Liver (tissue), 9 donors: Measurements from ENCODE around the gene ARHGAP10. TPM values are rescaled to one million over a fixed set of nuclear protein-coding genes. Genes with fewer than 3 reads are reported as not detected.

ENCODE experiments used
- DNase-seq: peaks from one replicate; pipeline ENCODE4 v3.0.0-alpha.2; 2017; ENCODE audit warnings: low spot score
- H3K27ac ChIP-seq, 2 donors: one replicate each; pipeline ENCODE4 v1.7.0; 2013; ENCODE audit warnings: inconsistent platforms in 2 of 2, low read length in 2 of 2, control low read depth in 1 of 2, low read depth in 1 of 2, mild to moderate bottlenecking in 1 of 2
- H3K27me3 ChIP-seq, 4 donors: one replicate each; pipeline versions ENCODE4 v1.6.1 to v1.7.0; 2013; ENCODE audit warnings: low read length in 3 of 4, inconsistent platforms in 1 of 4, mild to moderate bottlenecking in 1 of 4, moderate library complexity in 1 of 4; ENCODE audit not compliant: control insufficient read depth in 4 of 4, insufficient read depth in 4 of 4
- H3K36me3 ChIP-seq, 4 donors: one replicate each; pipeline versions ENCODE4 v1.6.1 to v1.7.0; 2013; ENCODE audit warnings: low read length in 3 of 4, mild to moderate bottlenecking in 3 of 4, low read depth in 1 of 4, moderate library complexity in 1 of 4; ENCODE audit not compliant: control insufficient read depth in 4 of 4, insufficient read depth in 3 of 4
- H3K4me1 ChIP-seq, 4 donors: one replicate each; pipeline versions ENCODE4 v1.6.1 to v1.7.0; 2013; ENCODE audit warnings: low read length in 3 of 4, mild to moderate bottlenecking in 3 of 4, moderate library complexity in 1 of 4; ENCODE audit not compliant: control insufficient read depth in 4 of 4, insufficient read depth in 4 of 4
- H3K4me3 ChIP-seq, 3 donors: one replicate each; pipeline versions ENCODE4 v1.6.1 to v1.7.0; 2013; ENCODE audit warnings: low read length in 3 of 3, control low read depth in 1 of 3, low read depth in 1 of 3, mild to moderate bottlenecking in 1 of 3
- H3K9ac ChIP-seq, 2 donors: one replicate each; pipeline ENCODE4 v1.7.0; 2013; ENCODE audit warnings: low read length in 2 of 2, mild to moderate bottlenecking in 2 of 2, moderate library complexity in 2 of 2, control low read depth in 1 of 2, low read depth in 1 of 2
- H3K9me3 ChIP-seq, 4 donors: one replicate each; pipeline versions ENCODE4 v1.6.1 to v1.7.0; 2013; ENCODE audit warnings: low read length in 3 of 4; ENCODE audit not compliant: control insufficient read depth in 4 of 4
- EGR1 ChIP-seq, 2 donors: IDR thresholded peaks; 2 replicates each; pipeline ENCODE4 v1.6.1; 2016 to 2018; ENCODE audit warnings: antibody characterized with exemption in 2 of 2, low read depth in 2 of 2
- FOXA2 ChIP-seq: IDR thresholded peaks from 2 replicates; pipeline ENCODE4 v1.6.1; 2016; ENCODE audit warnings: antibody characterized with exemption
- GABPA ChIP-seq, 2 donors: IDR thresholded peaks in 1 of 2; conservative IDR thresholded peaks in 1 of 2; 2 replicates each; pipeline ENCODE4 v1.6.1; 2016; ENCODE audit warnings: antibody characterized with exemption in 2 of 2, mild to moderate bottlenecking in 1 of 2, moderate library complexity in 1 of 2
- HNF4A ChIP-seq, 2 donors: conservative IDR thresholded peaks; 2 replicates each; pipeline ENCODE4 v1.6.1; 2016; ENCODE audit warnings: antibody characterized with exemption in 2 of 2, mild to moderate bottlenecking in 2 of 2
- HNF4G ChIP-seq: IDR thresholded peaks from 2 replicates; pipeline ENCODE4 v1.6.1; 2016; ENCODE audit warnings: antibody characterized with exemption
- RXRA ChIP-seq, 2 donors: IDR thresholded peaks; 2 replicates each; pipeline ENCODE4 v1.6.1; 2017 to 2018; ENCODE audit warnings: antibody characterized with exemption in 2 of 2, mild to moderate bottlenecking in 1 of 2
- TAF1 ChIP-seq: conservative IDR thresholded peaks from 2 replicates; pipeline ENCODE4 v1.6.1; 2016; ENCODE audit warnings: antibody characterized with exemption, mild to moderate bottlenecking
- WGBS: extraction: QIAGEN DNeasy Blood & Tissue Kit; methylation state at CpG from one replicate; pipeline ENCODE4 v1.1.7; 2013; 5-methylcytosine and 5-hydroxymethylcytosine counted together
- polyA plus RNA-seq, 2 donors: library from polyadenylated mRNA; stranded (reverse) in 1 of 2; unstranded in 1 of 2; fragments of 200-250 nt in 1 of 2; fragments of >200 nt in 1 of 2; fragmentation: Nextera tagmentation in 1 of 2; extraction: Ambion mirVana in 1 of 2; gene quantifications; one replicate each; pipeline versions ENCODE4 v1.2.1 to v1.2.3, GENCODE V29; 2013 to 2015
- total RNA-seq, 2 donors: library from RNA; depleted of rRNA; stranded (reverse); fragments of >200 nt; gene quantifications; one replicate each; pipeline ENCODE4 v1.2.3, GENCODE V29; 2014
- TF ChIP-seq, protein P1 (sequence below): fragments of 150-350 bp; IDR thresholded peaks from 2 replicates; pipeline ENCODE4 v1.5.1; 2017; ENCODE audit warnings: improper control_type of control experiment, low read depth, low read length; ENCODE audit not compliant: missing input control
- TF ChIP-seq, protein P2 (sequence below): IDR thresholded peaks from 2 replicates; pipeline ENCODE4 v1.6.1; 2016; ENCODE audit warnings: antibody characterized with exemption
- TF ChIP-seq, protein P3 (sequence below): IDR thresholded peaks from 2 replicates; pipeline ENCODE4 v1.6.1; 2016; ENCODE audit warnings: antibody characterized with exemption, mild to moderate bottlenecking
- donor health status: healthy.
- donor health status: healthy.
- donor health status: healthy.
- donor health status: healthy.
- donor health status: healthy.

ARHGAP10 gene
- total and polyA plus RNA-seq, 4 donors = 1.5 to 13.0 (median 4.3) TPM

DNA sequence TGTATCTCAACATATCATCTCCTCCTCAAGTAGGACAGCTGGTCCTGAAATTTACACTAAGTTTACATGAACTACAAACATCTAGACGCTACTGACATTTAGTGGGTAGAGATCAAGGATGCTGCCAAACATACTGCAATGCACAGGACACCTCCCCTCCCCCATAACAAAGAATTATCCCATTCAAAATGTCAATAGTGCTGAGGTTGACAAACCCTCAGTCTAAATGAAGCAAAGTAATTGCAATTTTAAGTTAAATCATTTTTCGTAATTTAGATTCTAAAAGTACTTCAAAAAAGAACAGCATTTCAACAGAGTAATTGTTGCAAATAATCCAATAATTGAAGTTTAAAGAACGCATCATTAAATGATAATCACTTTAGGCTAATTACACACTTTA lies 49.1 kb upstream of the ARHGAP10 start:
- peaks cover 3 to 15% (median 10%) of the 10 kb centered on the region in 4 donors for H3K4me1 ChIP-seq
- H3K27me3 ChIP-seq = no peaks in the 10 kb centered on the region
- H3K4me3 ChIP-seq = peak overlapping the region; percentile 71 to 88 (median 76)
- no peak for DNase-seq
- peak overlapping the region in 1 of 2 donors; percentile 91 for H3K27ac ChIP-seq
- TF ChIP-seq TAF1 (no peak), EGR1 (IDR thresholded peaks at IDR 0.05; ENCODE audit: low read depth in 2 of 2) (no peak), RXRA (IDR thresholded peaks at IDR 0.05) (no peak), FOXA2 (no peak), GABPA (IDR thresholded peaks at IDR 0.05 in 1 of 2, conservative IDR thresholded peaks at IDR 0.05 in 1 of 2) (no peak), HNF4G (no peak), HNF4A (conservative IDR thresholded peaks at IDR 0.05) (no peak)
- TF ChIP-seq, protein P1, sequence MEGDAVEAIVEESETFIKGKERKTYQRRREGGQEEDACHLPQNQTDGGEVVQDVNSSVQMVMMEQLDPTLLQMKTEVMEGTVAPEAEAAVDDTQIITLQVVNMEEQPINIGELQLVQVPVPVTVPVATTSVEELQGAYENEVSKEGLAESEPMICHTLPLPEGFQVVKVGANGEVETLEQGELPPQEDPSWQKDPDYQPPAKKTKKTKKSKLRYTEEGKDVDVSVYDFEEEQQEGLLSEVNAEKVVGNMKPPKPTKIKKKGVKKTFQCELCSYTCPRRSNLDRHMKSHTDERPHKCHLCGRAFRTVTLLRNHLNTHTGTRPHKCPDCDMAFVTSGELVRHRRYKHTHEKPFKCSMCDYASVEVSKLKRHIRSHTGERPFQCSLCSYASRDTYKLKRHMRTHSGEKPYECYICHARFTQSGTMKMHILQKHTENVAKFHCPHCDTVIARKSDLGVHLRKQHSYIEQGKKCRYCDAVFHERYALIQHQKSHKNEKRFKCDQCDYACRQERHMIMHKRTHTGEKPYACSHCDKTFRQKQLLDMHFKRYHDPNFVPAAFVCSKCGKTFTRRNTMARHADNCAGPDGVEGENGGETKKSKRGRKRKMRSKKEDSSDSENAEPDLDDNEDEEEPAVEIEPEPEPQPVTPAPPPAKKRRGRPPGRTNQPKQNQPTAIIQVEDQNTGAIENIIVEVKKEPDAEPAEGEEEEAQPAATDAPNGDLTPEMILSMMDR = no peak
- TF ChIP-seq, protein P2, sequence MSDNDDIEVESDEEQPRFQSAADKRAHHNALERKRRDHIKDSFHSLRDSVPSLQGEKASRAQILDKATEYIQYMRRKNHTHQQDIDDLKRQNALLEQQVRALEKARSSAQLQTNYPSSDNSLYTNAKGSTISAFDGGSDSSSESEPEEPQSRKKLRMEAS = no peak
- TF ChIP-seq, protein P3, sequence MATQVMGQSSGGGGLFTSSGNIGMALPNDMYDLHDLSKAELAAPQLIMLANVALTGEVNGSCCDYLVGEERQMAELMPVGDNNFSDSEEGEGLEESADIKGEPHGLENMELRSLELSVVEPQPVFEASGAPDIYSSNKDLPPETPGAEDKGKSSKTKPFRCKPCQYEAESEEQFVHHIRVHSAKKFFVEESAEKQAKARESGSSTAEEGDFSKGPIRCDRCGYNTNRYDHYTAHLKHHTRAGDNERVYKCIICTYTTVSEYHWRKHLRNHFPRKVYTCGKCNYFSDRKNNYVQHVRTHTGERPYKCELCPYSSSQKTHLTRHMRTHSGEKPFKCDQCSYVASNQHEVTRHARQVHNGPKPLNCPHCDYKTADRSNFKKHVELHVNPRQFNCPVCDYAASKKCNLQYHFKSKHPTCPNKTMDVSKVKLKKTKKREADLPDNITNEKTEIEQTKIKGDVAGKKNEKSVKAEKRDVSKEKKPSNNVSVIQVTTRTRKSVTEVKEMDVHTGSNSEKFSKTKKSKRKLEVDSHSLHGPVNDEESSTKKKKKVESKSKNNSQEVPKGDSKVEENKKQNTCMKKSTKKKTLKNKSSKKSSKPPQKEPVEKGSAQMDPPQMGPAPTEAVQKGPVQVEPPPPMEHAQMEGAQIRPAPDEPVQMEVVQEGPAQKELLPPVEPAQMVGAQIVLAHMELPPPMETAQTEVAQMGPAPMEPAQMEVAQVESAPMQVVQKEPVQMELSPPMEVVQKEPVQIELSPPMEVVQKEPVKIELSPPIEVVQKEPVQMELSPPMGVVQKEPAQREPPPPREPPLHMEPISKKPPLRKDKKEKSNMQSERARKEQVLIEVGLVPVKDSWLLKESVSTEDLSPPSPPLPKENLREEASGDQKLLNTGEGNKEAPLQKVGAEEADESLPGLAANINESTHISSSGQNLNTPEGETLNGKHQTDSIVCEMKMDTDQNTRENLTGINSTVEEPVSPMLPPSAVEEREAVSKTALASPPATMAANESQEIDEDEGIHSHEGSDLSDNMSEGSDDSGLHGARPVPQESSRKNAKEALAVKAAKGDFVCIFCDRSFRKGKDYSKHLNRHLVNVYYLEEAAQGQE = no peak
- H3K9me3 ChIP-seq = no peaks in the 10 kb centered on the region
- 65% methylated on average over 3 of the region's 3 CpGs for WGBS
- H3K36me3 ChIP-seq = peaks cover 0 to 5% (median 2%) of the 10 kb centered on the region in 4 donors
- H3K9ac ChIP-seq = peak overlapping the region; percentile 78 to 87

DNA sequence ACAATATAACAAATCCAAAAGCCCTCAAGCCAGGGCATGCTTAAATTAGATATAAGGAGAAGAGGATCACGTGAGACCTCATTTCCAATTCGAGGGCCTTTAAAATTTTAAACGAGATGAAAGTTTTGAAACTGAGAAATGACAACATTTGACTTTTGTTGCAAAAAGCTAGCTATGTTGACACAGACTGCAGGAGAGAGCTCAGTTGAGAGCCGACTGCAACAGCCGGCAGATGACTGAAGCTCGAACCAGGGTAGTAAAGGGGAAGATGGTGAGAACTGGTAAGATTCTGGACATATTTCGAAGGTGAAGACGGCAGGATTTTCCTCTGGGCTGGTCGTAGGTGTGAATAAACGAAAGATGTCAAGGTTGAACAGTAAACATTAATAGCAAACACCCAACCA lies 48.7 kb upstream of the ARHGAP10 start:
- DNase-seq = peak; percentile 44
- H3K27ac ChIP-seq = peak overlapping the region; percentile 85 to 91

More for the DNA sequence above, 48.7 kb upstream of the ARHGAP10 start:
- peak overlapping the region; percentile 71 to 88 (median 76) for H3K4me3 ChIP-seq
- peaks cover 0 to 5% (median 2%) of the 10 kb centered on the region in 4 donors for H3K36me3 ChIP-seq
- no peaks in the 10 kb centered on the region for H3K27me3 ChIP-seq
- under 1% methylated on average over 10 of the region's 10 CpGs for WGBS
- TF ChIP-seq TAF1 (peak; percentile 63), FOXA2 (no peak)
- TF ChIP-seq, protein P3 = no peak
- peaks cover 3 to 15% (median 10%) of the 10 kb centered on the region in 4 donors for H3K4me1 ChIP-seq
- H3K9ac ChIP-seq = peak overlapping the region; percentile 78 to 87
- H3K9me3 ChIP-seq = no peaks in the 10 kb centered on the region
